ENCODE data around the gene ACVR1B. TPM values are rescaled to one million over a fixed set of nuclear protein-coding genes. Genes with fewer than 3 reads are reported as not detected.

Gene ACVR1B
- total and polyA plus RNA-seq, 3 experiments from 2014 or later = 1.3 to 8.7 (median 7.8) TPM

- H3K27me3 Mint-ChIP-seq = peaks cover 0 to 3% of the 10 kb centered on the region in 2 donors
- POLR2A ChIA-PET = interaction anchor here (1.1 kb wide), 1 partner anchor 15 kb away, joined by 4 read pairs; the partner anchor contains the start of gene NR4A1
- Histone ChIP-seq H3K27ac (ENCODE audit: low read depth, low read length) (peak overlapping the region; percentile 57), H3K4me3 (ENCODE audit: low read length) (no peak overlapping the region), H3K4me1 (ENCODE audit: insufficient read depth, low read length) (peaks cover 28% of the 10 kb centered on the region), H3K36me3 (ENCODE audit: insufficient read depth, low read length) (no peaks in the 10 kb centered on the region), H3K9me3 (ENCODE audit: low read length) (no peaks in the 10 kb centered on the region), H3K27me3 (ENCODE audit: insufficient read depth, low read length, poor library complexity, severe bottlenecking) (no peaks in the 10 kb centered on the region)
- peak overlapping the region in 6 of 7 donors; percentile 45 to 87 (median 70) for H3K4me3 Mint-ChIP-seq
- CTCF ChIA-PET = interaction anchor here (20.9 kb wide), 1 partner anchor 12 kb away, joined by 206 read pairs; no protein-coding TSS in a partner anchor
- no peak for DNase-seq
- no peaks in the 10 kb centered on the region for H3K36me3 Mint-ChIP-seq
- peaks cover 25 to 52% (median 39%) of the 10 kb centered on the region in 3 donors for H3K4me1 Mint-ChIP-seq
- peak overlapping the region in 7 of 8 donors; percentile 10 to 91 (median 89) for H3K27ac Mint-ChIP-seq
- H3K9me3 Mint-ChIP-seq = no peaks in the 10 kb centered on the region
Observed at GRCh38 chr12:52035926-52036325, 84.4 kb downstream of the ACVR1B start.

- ChIA-PET POLR2A (interaction anchor here (1.1 kb wide), 1 partner anchor 14 kb away, joined by 4 read pairs; the partner anchor contains the start of gene NR4A1), CTCF (interaction anchor here (20.9 kb wide), 1 partner anchor 12 kb away, joined by 206 read pairs; no protein-coding TSS in a partner anchor)
- Histone ChIP-seq H3K9me3 (ENCODE audit: low read length) (no peaks in the 10 kb centered on the region), H3K4me3 (ENCODE audit: low read length) (peak overlapping the region; percentile 59), H3K4me1 (ENCODE audit: insufficient read depth, low read length) (peaks cover 32% of the 10 kb centered on the region), H3K36me3 (ENCODE audit: insufficient read depth, low read length) (no peaks in the 10 kb centered on the region), H3K27me3 (ENCODE audit: insufficient read depth, low read length, poor library complexity, severe bottlenecking) (no peaks in the 10 kb centered on the region), H3K27ac (ENCODE audit: low read depth, low read length) (peak overlapping the region; percentile 57)
- H3K4me1 Mint-ChIP-seq = peaks cover 26 to 55% (median 42%) of the 10 kb centered on the region in 3 donors
- H3K9me3 Mint-ChIP-seq = no peaks in the 10 kb centered on the region
- H3K27me3 Mint-ChIP-seq = peaks cover 0 to 4% of the 10 kb centered on the region in 2 donors
- no peaks in the 10 kb centered on the region for H3K36me3 Mint-ChIP-seq
- peak overlapping the region; percentile 23 to 91 (median 84) for H3K27ac Mint-ChIP-seq
- peak; percentile 84 to 92 (median 89) for DNase-seq
- peak overlapping the region; percentile 43 to 87 (median 61) for H3K4me3 Mint-ChIP-seq
Observed at GRCh38 chr12:52036587-52037171, 85.2 kb downstream of the ACVR1B start.

- H3K4me3 ChIP-seq (ENCODE audit: low read length) = no peak overlapping the region
- no peaks in the 10 kb centered on the region for H3K36me3 Mint-ChIP-seq
- H3K27ac ChIP-seq (ENCODE audit: low read depth, low read length) = peak overlapping the region; percentile 9
- H3K9me3 ChIP-seq (ENCODE audit: low read length) = no peaks in the 10 kb centered on the region
- H3K4me1 ChIP-seq (ENCODE audit: insufficient read depth, low read length) = peaks cover 36% of the 10 kb centered on the region
- H3K36me3 ChIP-seq (ENCODE audit: insufficient read depth, low read length) = no peaks in the 10 kb centered on the region
- peaks cover 33 to 56% (median 44%) of the 10 kb centered on the region in 3 donors for H3K4me1 Mint-ChIP-seq
- H3K27ac Mint-ChIP-seq = peak overlapping the region in 5 of 8 donors; percentile 29 to 93 (median 79)
- peaks cover 0 to 5% of the 10 kb centered on the region in 2 donors for H3K27me3 Mint-ChIP-seq
- DNase-seq = no peak
- H3K27me3 ChIP-seq (ENCODE audit: insufficient read depth, low read length, poor library complexity, severe bottlenecking) = no peaks in the 10 kb centered on the region
- H3K4me3 Mint-ChIP-seq = peak overlapping the region in 5 of 7 donors; percentile 40 to 70 (median 47)
- ChIA-PET POLR2A (interaction anchor here (0.5 to 1.0 kb wide), 2 partner anchors 14 to 30 kb away, joined by 4 read pairs; partner anchors contain the start of gene NR4A1), CTCF (interaction anchor here (2.0 to 20.9 kb wide), 2 partner anchors 13 to 14 kb away, joined by 5 to 206 read pairs; partner anchors contain the start of gene NR4A1)
- no peaks in the 10 kb centered on the region for H3K9me3 Mint-ChIP-seq
Observed at GRCh38 chr12:52037248-52037861, 85.9 kb downstream of the ACVR1B start.

GRCh38 chr12:52038447-52038846, 86.9 kb downstream of the ACVR1B start:
- Mint-ChIP-seq H3K9me3 (no peaks in the 10 kb centered on the region), H3K4me3 (peak overlapping the region; percentile 31 to 83 (median 67)), H3K27ac (peak overlapping the region; percentile 9 to 95 (median 80)), H3K27me3 (peaks cover 0 to 5% of the 10 kb centered on the region in 2 donors), H3K4me1 (peaks cover 28 to 51% (median 37%) of the 10 kb centered on the region in 3 donors), H3K36me3 (no peaks in the 10 kb centered on the region)
- no peak overlapping the region for H3K4me3 ChIP-seq (ENCODE audit: low read length)
- ChIA-PET CTCF (interaction anchor here (1.0 to 20.9 kb wide), 5 partner anchors 8 to 47 kb away, joined by 3 to 206 read pairs (median 4); partner anchors contain the start of gene NR4A1), POLR2A (interaction anchor here (0.6 to 1.0 kb wide), 2 partner anchors 12 to 527 kb away, joined by 3 to 7 read pairs; partner anchors contain the start of gene NR4A1)
- peaks cover 34% of the 10 kb centered on the region for H3K4me1 ChIP-seq (ENCODE audit: insufficient read depth, low read length)
- no peaks in the 10 kb centered on the region for H3K9me3 ChIP-seq (ENCODE audit: low read length)
- no peaks in the 10 kb centered on the region for H3K36me3 ChIP-seq (ENCODE audit: insufficient read depth, low read length)
- DNase-seq = no peak
- H3K27me3 ChIP-seq (ENCODE audit: insufficient read depth, low read length, poor library complexity, severe bottlenecking) = no peaks in the 10 kb centered on the region
- H3K27ac ChIP-seq (ENCODE audit: low read depth, low read length) = no peak overlapping the region

- Histone ChIP-seq H3K4me1 (ENCODE audit: insufficient read depth, low read length) (peaks cover 29% of the 10 kb centered on the region), H3K27ac (ENCODE audit: low read depth, low read length) (no peak overlapping the region), H3K4me3 (ENCODE audit: low read length) (no peak overlapping the region), H3K27me3 (ENCODE audit: insufficient read depth, low read length, poor library complexity, severe bottlenecking) (no peaks in the 10 kb centered on the region), H3K36me3 (ENCODE audit: insufficient read depth, low read length) (no peaks in the 10 kb centered on the region), H3K9me3 (ENCODE audit: low read length) (no peaks in the 10 kb centered on the region)
- ChIA-PET POLR2A (interaction anchor here (1.3 kb wide), 1 partner anchor 10 kb away, joined by 4 read pairs; no protein-coding TSS in a partner anchor), CTCF (interaction anchor here (1.2 to 20.9 kb wide), 2 partner anchors 17 to 29 kb away, joined by 5 to 206 read pairs; partner anchors contain the start of gene ATG101)
- Mint-ChIP-seq H3K4me1 (peaks cover 17 to 34% (median 29%) of the 10 kb centered on the region in 3 donors), H3K4me3 (no peak overlapping the region), H3K36me3 (no peaks in the 10 kb centered on the region), H3K27ac (peak overlapping the region in 5 of 8 donors; percentile 31 to 75 (median 68)), H3K27me3 (peaks cover 0 to 3% of the 10 kb centered on the region in 2 donors), H3K9me3 (no peaks in the 10 kb centered on the region)
- DNase-seq = no peak
Observed at GRCh38 chr12:52041035-52041434, 89.5 kb downstream of the ACVR1B start.

GRCh38 chr12:52041695-52042123, 90.2 kb downstream of the ACVR1B start:
- Histone ChIP-seq H3K4me1 (ENCODE audit: insufficient read depth, low read length) (peaks cover 22% of the 10 kb centered on the region), H3K4me3 (ENCODE audit: low read length) (no peak overlapping the region), H3K9me3 (ENCODE audit: low read length) (no peaks in the 10 kb centered on the region), H3K27ac (ENCODE audit: low read depth, low read length) (no peak overlapping the region), H3K27me3 (ENCODE audit: insufficient read depth, low read length, poor library complexity, severe bottlenecking) (no peaks in the 10 kb centered on the region), H3K36me3 (ENCODE audit: insufficient read depth, low read length) (no peaks in the 10 kb centered on the region)
- Mint-ChIP-seq H3K4me1 (peaks cover 14 to 28% (median 23%) of the 10 kb centered on the region in 3 donors), H3K9me3 (no peaks in the 10 kb centered on the region), H3K36me3 (no peaks in the 10 kb centered on the region), H3K27ac (peak overlapping the region in 7 of 8 donors; percentile 10 to 91 (median 85)), H3K4me3 (peak overlapping the region in 4 of 7 donors; percentile 5 to 67 (median 45)), H3K27me3 (peaks cover 0 to 3% of the 10 kb centered on the region in 2 donors)
- CTCF ChIA-PET = interaction anchor here (20.9 kb wide), 1 partner anchor 17 kb away, joined by 206 read pairs; no protein-coding TSS in a partner anchor
- DNase-seq = peak in 4 of 5 donors; percentile 46 to 67 (median 58)
- POLR2A ChIA-PET = interaction anchor here (1.3 kb wide), 1 partner anchor 9 kb away, joined by 4 read pairs; no protein-coding TSS in a partner anchor

GRCh38 chr12:52042706-52043385, 91.3 kb downstream of the ACVR1B start:
- Mint-ChIP-seq H3K27me3 (peaks cover 0 to 3% of the 10 kb centered on the region in 2 donors), H3K27ac (peak overlapping the region in 3 of 8 donors; percentile 10 to 91 (median 91)), H3K4me3 (no peak overlapping the region), H3K36me3 (no peaks in the 10 kb centered on the region), H3K4me1 (peaks cover 14 to 25% (median 23%) of the 10 kb centered on the region in 3 donors), H3K9me3 (no peaks in the 10 kb centered on the region)
- CTCF ChIA-PET = interaction anchor here (0.6 to 20.9 kb wide), 3 partner anchors 9 to 27 kb away, joined by 3 to 206 read pairs (median 3); partner anchors contain the start of gene ATG101
- POLR2A ChIA-PET = interaction anchor here (1.2 kb wide), 1 partner anchor 9 kb away, joined by 6 read pairs; no protein-coding TSS in a partner anchor
- no peaks in the 10 kb centered on the region for H3K9me3 ChIP-seq (ENCODE audit: low read length)
- no peak for DNase-seq
- no peaks in the 10 kb centered on the region for H3K27me3 ChIP-seq (ENCODE audit: insufficient read depth, low read length, poor library complexity, severe bottlenecking)
- H3K36me3 ChIP-seq (ENCODE audit: insufficient read depth, low read length) = no peaks in the 10 kb centered on the region
- peaks cover 17% of the 10 kb centered on the region for H3K4me1 ChIP-seq (ENCODE audit: insufficient read depth, low read length)
- no peak overlapping the region for H3K27ac ChIP-seq (ENCODE audit: low read depth, low read length)
- H3K4me3 ChIP-seq (ENCODE audit: low read length) = no peak overlapping the region
